CD4-positive, alpha-beta T cell treated with Interleukin-4 for 1 hour (primary cell): ENCODE data around the gene KSR2.
"Not testable (repeated sequence)": the region's sequence is repeated elsewhere in the genome, so short reads cannot be mapped to it uniquely, and the experiment has no call there.

ENCODE experiments used
- DNase-seq, 2 donors: peaks; one replicate each; pipeline ENCODE4 v3.0.0-alpha.2; 2020 to 2022

KSR2 gene

DNA sequence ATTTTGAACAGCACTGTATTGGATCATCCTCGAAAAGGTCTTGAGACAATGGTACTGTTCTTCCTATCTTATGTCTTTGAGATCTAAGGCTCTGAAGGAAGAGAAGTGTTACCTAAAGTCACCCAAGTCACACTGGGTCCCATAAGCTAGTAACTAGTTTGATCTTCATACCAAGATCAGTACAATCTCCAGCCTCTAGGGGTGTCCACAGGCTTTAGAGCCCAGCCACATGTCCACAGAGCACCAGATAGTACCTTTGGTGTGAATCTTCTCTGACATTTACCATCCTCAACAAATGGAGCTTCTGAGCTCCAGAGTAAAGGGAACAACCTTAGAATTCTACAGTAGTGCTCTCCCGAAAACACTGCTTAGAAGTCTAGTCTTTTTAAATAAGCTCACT is 78.7 kb downstream of the KSR2 start:
- DNase-seq, result no peak

DNA sequence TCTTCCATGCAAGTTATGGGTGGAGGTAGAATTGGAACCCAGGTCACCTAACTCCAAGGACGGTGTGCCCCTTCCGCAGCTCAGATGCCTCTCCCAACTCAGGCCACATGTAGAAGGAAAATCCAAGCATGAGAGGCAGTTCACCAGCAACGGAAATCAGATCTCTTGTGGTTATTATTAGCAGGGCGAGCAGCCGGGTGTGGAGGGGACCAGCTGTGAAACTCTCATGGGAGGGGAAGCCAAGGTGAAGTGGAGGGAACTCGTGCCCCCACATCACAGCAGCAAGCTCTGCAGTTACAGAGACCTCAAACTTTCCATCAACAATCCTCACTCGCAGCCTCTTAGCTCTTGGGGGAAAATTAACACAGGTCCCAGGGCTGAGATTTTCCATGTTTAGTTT is 79.7 kb downstream of the KSR2 start:
- no peak for DNase-seq

DNA sequence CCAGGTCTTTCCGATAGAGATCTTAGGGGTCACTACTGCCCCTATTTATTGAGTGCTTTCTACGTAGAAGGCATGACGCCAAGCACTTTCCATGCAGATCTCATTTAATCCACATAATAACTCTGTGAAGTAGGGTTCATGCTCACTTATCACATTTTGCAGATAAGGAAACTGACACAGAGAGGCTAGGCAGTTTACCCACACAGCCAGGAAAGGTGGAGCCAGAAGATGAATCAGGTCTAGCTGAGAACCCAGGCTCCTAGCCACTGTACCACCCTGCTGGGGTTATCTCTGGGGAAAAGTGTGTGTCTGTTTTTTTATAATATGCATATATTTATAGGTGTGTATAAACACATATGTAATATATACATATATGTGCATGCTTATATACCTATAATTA is 83.6 kb downstream of the KSR2 start:
- no peak for DNase-seq

DNA sequence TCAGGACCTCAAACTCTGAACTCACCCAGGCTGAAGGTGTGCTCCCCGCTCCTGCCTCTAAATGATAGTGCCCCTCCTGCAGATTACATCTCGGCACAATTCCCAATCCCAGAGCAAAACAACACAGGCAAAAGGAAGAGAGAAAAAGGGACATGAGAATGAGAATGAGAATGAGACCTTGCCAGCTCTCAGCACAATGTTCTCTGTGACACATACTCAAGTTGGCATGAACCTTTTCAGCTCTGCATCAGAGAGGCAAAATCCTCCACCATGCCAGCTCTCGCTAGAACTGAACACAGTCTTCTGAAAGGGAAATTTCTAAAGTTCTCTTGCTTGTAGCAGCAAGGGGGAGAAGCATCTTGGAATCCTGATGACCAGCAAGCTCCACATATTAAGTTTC is 84.6 kb downstream of the KSR2 start:
- no peak for DNase-seq

DNA sequence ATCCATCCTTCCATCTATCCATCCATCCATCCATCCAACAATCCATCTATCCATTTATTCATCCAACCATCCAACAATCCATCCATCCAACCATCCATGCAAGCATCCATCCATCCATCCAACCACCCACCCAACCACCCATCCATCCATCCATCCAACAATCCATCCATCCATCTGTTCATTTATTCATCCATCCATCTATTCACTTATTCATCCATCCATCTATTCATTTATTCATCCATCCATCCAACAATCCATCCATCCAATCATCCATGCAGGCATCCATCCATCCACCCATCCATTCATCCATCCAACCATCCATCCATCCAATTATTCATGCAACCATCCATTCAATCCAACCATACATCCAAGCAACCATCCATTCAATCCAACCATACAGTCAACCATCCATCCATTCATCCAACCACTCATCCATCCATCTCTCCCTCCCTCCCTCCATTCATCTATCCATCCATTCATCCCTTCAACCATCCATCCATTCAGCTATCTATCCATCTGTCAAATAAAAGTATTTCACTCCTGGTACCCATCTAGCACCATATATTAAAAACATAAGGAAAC is 86.1 kb downstream of the KSR2 start:
- DNase-seq, result no peak

DNA sequence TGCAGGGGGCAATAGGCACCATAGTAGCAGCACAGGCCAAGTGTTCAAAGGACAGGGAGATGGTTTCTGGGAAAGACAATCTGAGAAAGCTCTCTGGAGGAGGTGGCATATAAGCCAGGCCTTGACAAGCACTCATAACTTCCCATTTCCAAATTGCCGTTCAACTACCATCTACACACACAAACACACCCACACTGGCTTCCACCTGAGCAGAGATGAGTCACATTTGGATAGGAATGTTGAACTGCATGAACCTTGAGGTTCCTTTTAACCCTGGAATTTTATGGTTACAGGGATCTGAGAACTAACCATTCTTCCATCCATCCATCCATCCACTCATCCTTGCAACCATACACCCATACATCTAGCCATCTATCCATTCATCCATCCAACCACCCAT is 86.6 kb downstream of the KSR2 start:
- DNase-seq, result no peak

DNA sequence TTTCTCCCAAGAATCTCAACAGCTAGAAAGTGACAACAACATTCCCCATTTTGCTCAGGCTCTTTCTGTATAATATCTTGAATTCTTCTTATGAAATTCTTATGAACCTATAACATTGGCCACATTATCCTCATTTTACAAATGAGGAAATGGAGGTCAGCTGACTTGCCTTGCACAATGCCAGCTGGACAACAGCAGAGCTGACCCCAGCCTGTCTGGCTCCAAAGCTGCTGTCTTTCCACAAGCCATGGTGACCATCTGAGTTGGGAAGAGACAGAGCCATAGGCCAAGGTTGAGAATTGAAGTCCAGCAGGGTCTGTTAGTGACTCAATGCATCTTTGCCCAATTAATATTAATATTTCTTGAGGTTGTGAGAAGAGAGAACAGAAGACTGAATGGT is 87.3 kb downstream of the KSR2 start:
- no peak for DNase-seq

DNA sequence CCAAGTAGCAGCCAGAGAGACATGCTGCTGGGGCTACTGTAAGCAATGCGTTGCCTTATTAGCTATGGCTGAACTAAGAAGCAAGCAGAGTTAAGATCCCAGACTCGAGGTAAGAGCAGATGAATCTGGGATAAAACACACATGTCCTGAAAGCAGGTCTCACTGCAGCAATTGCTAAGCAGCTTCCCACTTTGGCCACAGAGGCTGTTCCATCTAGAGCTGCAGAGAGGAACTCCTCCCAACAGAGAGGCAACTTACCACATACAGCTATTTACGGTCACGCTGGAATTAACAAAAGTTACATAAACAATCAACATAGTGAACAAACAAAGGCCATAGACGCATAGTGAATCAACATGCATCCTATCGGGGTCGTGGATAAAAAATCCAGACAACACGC is 90.2 kb downstream of the KSR2 start:
- no peak for DNase-seq

DNA sequence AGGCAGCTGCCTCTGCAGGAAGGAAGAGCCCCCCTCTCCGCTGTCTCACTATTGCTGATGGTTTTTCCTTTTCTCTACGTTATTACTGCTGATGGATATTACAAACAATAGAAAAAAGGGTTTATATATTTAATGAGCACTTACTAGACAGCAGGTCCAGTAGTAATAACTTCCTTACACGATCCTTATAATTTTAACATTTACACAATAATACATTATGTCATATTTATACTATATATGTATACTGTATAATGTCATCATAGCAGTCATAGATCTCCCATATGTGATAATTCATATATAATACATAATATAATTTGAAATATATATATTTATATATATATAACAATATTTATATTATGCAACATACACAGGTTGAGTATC is 92.4 kb downstream of the KSR2 start:
- no peak for DNase-seq

DNA sequence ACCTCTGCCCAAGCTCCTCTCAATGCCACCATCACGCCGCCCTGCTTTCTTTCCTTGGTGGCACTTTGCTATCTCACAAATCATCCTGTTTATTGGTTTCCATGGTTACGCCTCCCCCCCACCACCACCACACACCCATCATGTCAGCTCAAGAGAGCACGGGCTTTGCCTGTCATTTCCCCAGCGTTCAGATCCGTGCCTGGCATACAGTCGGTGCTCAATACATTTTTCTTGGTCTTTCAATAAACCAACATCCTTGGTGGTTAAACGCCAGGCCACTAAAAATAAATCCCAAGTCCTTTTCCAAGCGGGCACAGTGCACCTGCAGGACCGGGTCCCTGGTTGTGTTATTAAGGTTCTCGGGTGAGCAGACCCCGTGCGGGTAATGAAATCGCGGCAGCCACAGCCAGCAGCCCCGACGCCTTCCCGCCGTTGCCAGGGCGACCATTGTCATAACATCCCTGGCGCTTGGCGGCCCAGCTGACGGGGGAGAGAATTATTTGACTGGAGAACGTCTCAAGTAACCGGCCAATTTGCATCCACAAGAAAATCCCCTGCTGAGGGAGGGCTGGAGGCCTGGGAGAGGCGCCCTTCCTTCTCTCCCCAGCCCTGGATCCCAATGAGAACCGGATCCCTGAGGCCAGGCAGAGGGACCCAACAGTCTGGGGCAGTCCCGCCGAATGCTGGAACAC is 92.9 kb downstream of the KSR2 start:
- DNase-seq, result peak; percentile 51 to 53

DNA sequence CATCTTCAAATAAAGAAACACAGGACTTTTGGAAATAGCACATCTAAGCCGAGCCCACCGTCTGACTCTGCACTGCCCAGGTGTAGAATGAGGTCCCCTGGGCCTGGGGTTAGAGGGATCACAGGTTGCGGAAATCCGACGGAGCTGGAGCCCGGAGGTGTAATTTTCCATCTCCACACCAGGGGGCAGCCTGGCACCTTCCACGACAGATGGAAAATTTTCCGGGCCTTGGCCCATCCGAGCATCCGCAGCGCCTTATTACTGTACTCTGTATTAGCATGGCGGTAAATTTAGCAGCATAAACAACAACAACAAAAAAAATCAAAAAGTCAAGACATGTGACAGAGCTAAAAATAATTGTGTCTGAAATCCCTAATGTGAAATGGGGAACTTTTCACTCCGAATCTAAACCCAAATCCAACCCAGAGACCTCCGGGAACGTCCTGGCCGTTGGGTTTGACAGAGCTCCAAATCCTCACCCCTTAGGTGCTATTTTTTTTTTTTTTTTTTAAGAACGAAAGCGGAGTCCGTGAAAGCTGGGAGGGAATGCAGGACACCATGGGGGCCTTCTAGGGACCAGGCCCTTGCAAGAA is 93.9 kb downstream of the KSR2 start:
- peak; percentile 48 to 56 for DNase-seq

DNA sequence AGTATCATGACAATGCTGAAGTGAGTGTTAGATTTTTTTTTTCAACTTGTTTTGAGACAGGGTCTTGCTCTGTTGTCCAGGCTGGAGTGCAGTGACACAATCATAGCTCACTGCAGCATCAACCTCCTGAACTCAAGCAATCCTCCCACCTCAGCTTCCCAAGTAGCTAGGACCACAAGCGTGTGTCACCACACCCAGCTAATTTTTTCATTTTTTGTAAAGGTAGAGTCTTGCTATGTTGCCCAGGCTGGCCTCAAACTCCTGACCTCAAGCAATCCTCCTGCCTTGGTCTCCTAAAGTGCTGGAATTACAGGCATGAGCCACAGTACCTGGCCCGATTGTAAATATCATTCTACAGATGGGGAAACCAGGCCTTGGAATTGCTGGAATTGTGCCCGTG is 94.6 kb downstream of the KSR2 start:
- not testable (repeated sequence) for DNase-seq

DNA sequence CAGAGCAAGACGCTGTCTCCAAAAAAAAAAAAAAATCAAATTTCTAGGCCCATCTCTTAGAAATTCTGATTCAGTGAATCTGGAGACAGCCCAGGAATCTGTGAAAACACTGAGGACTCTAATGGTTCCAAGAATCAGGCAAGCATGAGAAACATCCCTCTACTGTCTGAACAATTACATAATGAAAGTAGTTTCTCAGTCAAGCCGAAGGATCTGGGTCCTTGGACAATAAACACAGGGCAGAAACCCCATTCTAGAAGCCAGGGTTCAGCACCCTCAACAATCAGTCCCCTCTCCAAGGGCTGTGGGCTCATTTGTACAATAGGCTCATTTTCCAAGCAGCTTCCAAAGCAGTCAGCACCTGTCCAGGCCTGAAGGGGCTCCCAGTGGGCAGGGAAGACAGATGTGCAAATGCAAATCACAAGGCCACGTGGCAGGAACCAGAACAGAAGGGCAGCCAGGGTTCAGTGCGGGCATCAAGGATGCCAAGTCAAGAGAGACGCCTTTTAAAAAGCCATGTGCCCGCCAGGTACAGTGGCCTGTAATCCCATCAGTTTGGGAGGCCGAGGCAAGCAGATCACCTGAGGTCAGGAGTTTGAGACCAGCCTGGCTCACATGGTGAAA is 96.1 kb downstream of the KSR2 start:
- no peak for DNase-seq

DNA sequence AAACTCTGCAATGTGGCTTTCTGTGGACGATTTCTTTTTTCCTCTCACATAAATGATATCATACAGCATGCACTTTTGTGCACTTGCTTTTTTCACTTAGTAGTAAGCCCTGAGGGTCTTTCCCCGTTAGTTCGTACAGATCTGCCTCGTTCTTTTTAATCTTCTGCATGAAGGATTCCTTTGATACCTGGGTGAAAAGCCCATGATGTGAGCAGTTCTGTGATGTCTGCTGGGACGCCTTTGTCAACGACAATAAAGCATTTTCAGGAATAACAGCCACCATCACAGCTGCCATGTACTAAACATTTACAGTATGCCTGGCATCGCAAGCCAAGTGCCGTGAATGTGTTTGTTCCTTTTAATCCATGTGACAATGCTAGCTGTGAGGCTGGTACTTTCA is 99.2 kb downstream of the KSR2 start:
- no peak for DNase-seq

DNA sequence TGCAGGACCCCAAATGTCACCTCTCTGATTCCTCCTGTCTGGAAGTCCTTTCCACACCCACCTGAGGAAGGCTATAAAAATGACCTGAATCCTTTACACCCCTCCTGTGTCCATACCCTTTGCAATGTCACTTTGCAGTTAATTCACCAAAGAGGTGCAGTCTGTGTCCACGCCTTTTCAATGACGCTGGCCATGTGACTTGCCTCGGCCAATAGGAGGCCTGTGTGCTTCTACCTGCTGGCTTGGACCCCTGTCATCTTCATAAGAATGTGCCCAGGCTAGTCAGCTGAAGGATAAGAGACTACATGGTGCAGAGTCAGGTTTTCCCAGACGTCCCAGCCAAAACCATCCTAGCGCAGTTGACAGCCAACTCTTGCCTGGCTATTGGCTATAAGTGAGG is 101.4 kb downstream of the KSR2 start:
- DNase-seq, result no peak

DNA sequence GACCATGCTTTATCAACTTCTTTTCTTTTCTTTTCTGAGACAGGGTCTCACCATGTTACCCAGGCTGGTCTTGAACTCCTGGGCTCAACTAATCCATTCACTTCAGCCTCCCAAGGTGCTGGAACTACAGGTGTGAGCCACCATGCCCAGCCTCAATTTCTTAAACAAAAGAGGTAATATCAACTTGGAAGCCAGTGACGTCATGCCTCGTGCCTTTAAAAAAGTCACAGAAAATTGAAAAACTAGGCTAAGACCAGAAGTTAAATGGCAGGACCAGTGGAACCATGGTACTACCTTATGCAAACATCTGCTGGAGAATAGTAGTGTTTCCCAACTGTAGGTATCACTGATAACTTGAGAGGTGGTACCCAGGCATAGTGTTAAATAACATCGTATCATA is 103.3 kb downstream of the KSR2 start:
- no peak for DNase-seq

DNA sequence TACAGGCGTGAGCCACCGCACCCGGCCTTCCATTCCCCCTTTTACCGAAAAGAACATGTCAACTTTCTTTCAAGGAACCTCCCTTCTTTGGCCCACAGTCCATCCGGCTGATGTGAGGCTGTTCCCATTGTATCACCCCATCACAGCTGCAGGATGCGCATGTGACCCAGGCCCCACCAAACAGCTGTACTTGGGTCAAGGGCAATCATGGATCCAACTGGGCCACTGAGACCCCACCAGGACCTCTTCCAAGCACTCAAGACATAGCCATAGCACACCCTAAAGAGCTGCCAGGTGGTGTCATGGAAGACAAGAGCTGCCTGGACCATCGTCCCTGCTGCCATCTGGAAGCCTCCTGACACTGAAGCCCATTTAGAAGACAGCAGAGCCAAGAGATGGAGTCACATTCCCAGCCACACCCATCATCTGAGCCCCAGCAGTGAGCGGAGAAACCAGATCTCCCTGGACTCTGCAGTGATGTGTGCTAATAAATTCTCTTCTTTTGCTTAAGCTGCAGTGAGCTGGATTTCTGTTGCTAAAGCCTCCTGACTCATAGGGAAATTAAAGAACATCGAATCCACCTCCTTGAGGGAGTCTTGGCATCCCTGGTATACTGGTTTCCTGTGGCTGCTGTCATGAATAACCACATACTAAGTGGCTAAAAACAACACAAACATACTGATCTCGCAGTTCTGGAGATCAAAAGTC is 105.6 kb downstream of the KSR2 start:
- no peak for DNase-seq

DNA sequence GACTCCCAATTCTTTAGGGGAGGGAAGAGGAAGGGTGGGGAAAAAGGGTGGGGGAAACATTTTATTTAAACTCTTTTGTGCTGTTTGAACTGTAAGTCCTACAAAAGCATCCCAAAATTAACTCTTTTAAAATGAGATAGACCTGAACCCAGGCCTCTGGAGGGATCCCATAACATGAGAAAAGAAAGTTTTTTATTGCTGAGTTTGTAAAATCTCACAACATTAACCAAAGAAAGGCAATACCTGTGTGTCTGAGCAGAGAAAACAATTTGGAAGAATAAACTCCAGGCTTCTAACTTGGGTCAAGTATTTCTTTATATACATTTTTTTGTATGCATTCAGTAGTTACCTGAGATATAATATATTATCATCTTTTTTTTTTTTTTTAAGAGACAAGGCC is 107.1 kb downstream of the KSR2 start:
- DNase-seq, result no peak

DNA sequence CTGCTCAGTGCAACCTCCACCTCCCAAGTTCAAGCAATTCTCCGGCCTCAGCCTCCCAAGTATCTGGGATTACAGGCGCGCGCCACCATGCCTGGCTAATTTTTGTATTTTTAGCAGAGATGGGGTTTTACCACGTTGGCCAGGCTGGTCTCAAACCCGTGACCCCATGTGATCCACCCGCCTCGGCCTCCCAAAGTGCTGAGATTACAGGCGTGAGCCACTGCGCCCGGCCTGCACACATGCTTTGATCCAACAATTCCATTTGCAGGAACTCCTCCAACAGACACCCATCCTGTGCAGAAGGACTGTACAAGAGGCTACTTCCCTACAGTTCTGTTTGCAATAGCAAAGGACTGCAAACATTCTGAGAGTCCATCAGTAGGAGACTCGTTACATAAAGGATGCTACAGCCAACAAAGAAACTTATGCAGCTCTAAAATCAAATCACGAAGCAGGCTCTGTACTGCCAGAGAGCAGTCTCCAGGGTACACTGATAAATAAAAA is 108.0 kb downstream of the KSR2 start:
- DNase-seq, result not testable (repeated sequence)

DNA sequence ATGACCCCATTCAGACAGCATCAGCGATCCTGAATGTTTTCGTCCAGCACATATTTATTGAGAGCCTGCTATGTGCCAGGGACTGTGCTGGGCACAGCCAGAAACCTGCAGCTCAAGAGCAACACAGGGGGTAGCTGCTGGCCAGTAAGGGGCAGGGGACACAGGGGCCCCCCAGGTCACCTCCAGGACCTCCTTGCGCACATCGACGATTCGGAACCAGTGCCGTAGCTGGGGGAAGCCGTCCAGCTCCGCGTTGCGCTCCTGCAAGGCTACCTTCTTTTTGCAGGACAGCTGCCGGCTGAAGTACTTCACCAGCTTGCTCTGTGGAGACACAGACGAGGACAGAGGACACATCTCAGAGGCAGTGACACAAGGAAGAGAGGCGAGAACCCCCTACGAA is 108.7 kb downstream of the KSR2 start:
- DNase-seq, result no peak

DNA sequence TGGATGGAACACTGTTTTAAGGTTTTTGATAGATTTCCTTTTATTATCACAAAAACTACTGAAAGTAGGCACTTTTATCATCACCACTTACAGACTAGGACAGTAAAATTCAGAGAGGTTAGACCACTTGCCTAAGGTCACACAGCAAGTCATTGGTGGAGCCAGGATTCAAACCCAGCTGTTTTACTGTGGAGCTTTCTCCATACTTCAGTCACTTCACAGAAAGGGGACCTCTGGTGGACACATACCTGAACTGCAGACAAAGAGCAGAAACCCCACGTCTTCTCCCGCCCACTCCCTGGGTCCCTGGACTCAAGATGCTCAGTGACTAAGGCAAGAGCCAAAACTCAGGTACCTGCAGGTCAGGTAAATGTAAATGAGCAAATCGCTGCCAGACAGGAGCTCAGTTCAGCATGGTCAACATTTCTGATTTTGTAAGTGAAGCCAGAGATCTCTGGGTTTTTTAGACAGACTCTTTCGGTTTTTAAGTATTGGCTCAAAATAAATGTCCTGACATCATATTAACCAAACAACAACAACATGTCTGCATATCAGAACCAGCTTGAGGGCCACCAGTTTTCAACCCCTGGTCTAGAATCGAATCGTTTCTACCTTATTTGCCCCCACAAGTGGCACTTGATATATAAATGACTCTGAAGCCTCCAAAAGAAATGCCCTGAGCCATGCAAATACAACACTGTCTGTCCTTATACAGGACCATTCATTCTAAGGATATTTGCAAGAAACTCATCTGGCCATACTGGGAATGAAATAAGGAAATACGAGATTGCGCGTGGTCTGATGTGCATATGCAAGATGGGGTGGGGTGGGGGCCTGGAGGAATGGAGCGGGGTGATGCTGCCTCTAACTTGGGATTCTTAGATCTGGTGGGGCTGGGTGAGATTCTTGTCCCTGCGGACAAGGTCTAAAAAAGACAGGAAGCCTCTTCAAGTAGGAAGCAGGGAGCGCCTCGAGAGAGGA is 110.9 kb downstream of the KSR2 start:
- DNase-seq, result peak in 1 of 2 donors; percentile 42

DNA sequence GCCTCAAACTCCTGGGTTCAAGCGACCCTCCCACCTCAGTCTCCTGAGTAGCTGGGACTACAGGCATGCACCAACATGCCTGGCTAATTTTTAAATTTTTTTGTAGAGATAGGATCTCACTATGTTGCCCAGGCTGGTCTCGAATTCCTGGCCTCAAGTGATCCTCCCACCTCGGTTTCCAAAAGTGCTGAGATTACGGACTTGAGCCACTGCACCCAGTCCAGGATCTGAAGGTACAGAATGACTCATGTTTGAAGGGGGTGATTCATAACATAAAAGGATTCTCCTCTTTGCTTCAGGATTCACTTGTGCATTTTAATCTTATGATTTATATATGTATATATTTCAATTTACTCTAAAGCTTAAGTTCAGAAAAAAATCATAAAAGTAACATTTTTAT is 111.7 kb downstream of the KSR2 start:
- DNase-seq, result not testable (repeated sequence)
